A549 (cell line): ENCODE data around the gene FRMD1. TPM values are rescaled to one million over a fixed set of nuclear protein-coding genes. Genes with fewer than 3 reads are reported as not detected.

ENCODE experiments used
- ATAC-seq, 2 experiments: fragments of 200-7000 bp in 1 of 2; fragments of >200 bp in 1 of 2; cut with Nextera tagmentation in 1 of 2; cut with Tn5 transposase in 1 of 2; 3 replicates each; pipeline versions ENCODE4 v1.8.0 to v1.9.1; 2018 to 2020; ENCODE audit warnings: mild to moderate bottlenecking in 1 of 2, moderate library complexity in 1 of 2
- CTCF ChIA-PET: fragments of 300-600 bp; sonication (Branson Sonifier 250); formaldehyde crosslinking; extraction: SDS; loops from one replicate; lab custom pipeline; 2021; ENCODE audit warnings: antibody characterized with exemption, inconsistent platforms; lab: Yijun Ruan, JAX
- POLR2A ChIA-PET: fragments of 350-600 bp; formaldehyde crosslinking; extraction: SDS; loops from one replicate; lab custom pipeline; 2021; ENCODE audit warnings: antibody characterized with exemption, inconsistent platforms; lab: Yijun Ruan, JAX
- DNase-seq, 2 experiments: peaks; one replicate each; pipeline versions ENCODE4 v3.0.0 to v3.0.0-alpha.2; 2011 to 2016; ENCODE audit warnings: low read depth in 1 of 2, low spot score in 1 of 2
- FAIRE-seq: peaks from 2 replicates; lab custom pipeline; 2011; peaks lifted over from hg19 to GRCh38; lab: Jason Lieb, UNC
- H3K27ac ChIP-seq, 2 experiments: fragments of >200 bp; sonication (Bioruptor Twin); formaldehyde crosslinking; 3 replicates each; pipeline ENCODE4 v1.5.1; 2016 to 2017
- H3K4me1 ChIP-seq: fragments of >200 bp; sonication (Bioruptor Twin); formaldehyde crosslinking; 3 replicates; pipeline ENCODE4 v1.6.1; 2016
- H3K4me2 ChIP-seq: fragments of >200 bp; sonication (Bioruptor Twin); formaldehyde crosslinking; 3 replicates; pipeline ENCODE4 v1.6.1; 2016
- H3K4me3 ChIP-seq: fragments of >200 bp; sonication (Bioruptor Twin); formaldehyde crosslinking; 3 replicates; pipeline ENCODE4 v1.5.1; 2016
- H3K9me3 ChIP-seq: fragments of >200 bp; sonication (Bioruptor Twin); formaldehyde crosslinking; 3 replicates; pipeline ENCODE4 v1.6.1; 2016
- CBX2 ChIP-seq: fragments of 200-600 bp; sonication (generic); IDR thresholded peaks from 2 replicates; pipeline ENCODE4 v1.6.1; 2016; ENCODE audit warnings: low read depth, mild to moderate bottlenecking, borderline replicate concordance
- CEBPB ChIP-seq, 2 experiments: fragments of >200 bp in 1 of 2; sonication (Bioruptor Twin) in 1 of 2; formaldehyde crosslinking in 1 of 2; IDR thresholded peaks; 2 replicates each; pipeline ENCODE4 v1.6.1; 2012 to 2016
- CHD2 ChIP-seq: fragments of 150-350 bp; IDR thresholded peaks from 2 replicates; pipeline ENCODE4 v1.6.1; 2014; ENCODE audit warnings: low read length; ENCODE audit not compliant: partially characterized antibody
- CHD4 ChIP-seq: fragments of 200-600 bp; sonication (generic); IDR thresholded peaks from 2 replicates; pipeline ENCODE4 v1.6.1; 2016; ENCODE audit warnings: antibody characterized with exemption, mild to moderate bottlenecking, borderline replicate concordance
- ESRRA ChIP-seq: fragments of 150-350 bp; IDR thresholded peaks from 2 replicates; pipeline ENCODE4 v1.6.1; 2014; ENCODE audit warnings: mild to moderate bottlenecking, low read length, borderline replicate concordance
- FOSL2 ChIP-seq, 2 experiments: fragments of 450-650 bp in 1 of 2; fragments of >200 bp in 1 of 2; sonication (Bioruptor Twin) in 1 of 2; formaldehyde crosslinking; IDR thresholded peaks; 2 replicates each; pipeline versions ENCODE4 v1.5.0 to v1.6.1; 2016 to 2020; ENCODE audit warnings: mild to moderate bottlenecking in 1 of 2, moderate library complexity in 1 of 2
- FOXS1 ChIP-seq: fragments of 250-450 bp; sonication (Bioruptor Pico); IDR thresholded peaks from 2 replicates; pipeline ENCODE4 v1.5.0; 2020; ENCODE audit warnings: mild to moderate bottlenecking, moderate library complexity
- GATA3 ChIP-seq: IDR thresholded peaks from 2 replicates; pipeline ENCODE4 v1.6.1; 2012; ENCODE audit warnings: borderline replicate concordance
- HEYL ChIP-seq: fragments of 250-450 bp; sonication (Bioruptor Pico); IDR thresholded peaks from 2 replicates; pipeline ENCODE4 v1.8.0; 2021; ENCODE audit warnings: mild to moderate bottlenecking, moderate library complexity
- JUN ChIP-seq, 2 experiments: fragments of >200 bp; sonication (Bioruptor Twin); formaldehyde crosslinking; IDR thresholded peaks; 2 replicates in 1 of 2; 3 replicates in 1 of 2; pipeline ENCODE4 v1.6.1; 2016 to 2017
- JUNB ChIP-seq: fragments of >200 bp; sonication (Bioruptor Twin); formaldehyde crosslinking; IDR thresholded peaks from 2 replicates; pipeline ENCODE4 v1.6.1; 2016
- KDM5A ChIP-seq: fragments of 200-600 bp; sonication (generic); IDR thresholded peaks from 2 replicates; pipeline ENCODE4 v1.6.1; 2016; ENCODE audit warnings: antibody characterized with exemption, mild to moderate bottlenecking
- MAFK ChIP-seq: fragments of 450-650 bp; IDR thresholded peaks from 2 replicates; pipeline ENCODE4 v1.6.1; 2014; ENCODE audit not compliant: partially characterized antibody
- MAZ ChIP-seq: fragments of 150-350 bp; IDR thresholded peaks from 2 replicates; pipeline ENCODE4 v1.6.1; 2014; ENCODE audit warnings: antibody characterized with exemption, low read depth, low read length, borderline replicate concordance
- NFE2L2 ChIP-seq: fragments of 150-350 bp; conservative IDR thresholded peaks from 2 replicates; pipeline ENCODE4 v1.6.1; 2014; ENCODE audit warnings: low read length
- NPAS2 ChIP-seq: fragments of 250-450 bp; sonication (Bioruptor Pico); IDR thresholded peaks from 2 replicates; pipeline ENCODE4 v1.8.0; 2022; ENCODE audit warnings: mild to moderate bottlenecking, moderate library complexity, borderline replicate concordance
- NR3C1 ChIP-seq: fragments of >200 bp; sonication (Bioruptor Twin); formaldehyde crosslinking; IDR thresholded peaks from 3 replicates; pipeline ENCODE4 v1.6.1; 2017
- PHF8 ChIP-seq: fragments of 200-600 bp; sonication (generic); IDR thresholded peaks from 2 replicates; pipeline ENCODE4 v1.6.1; 2016; ENCODE audit warnings: low read depth, mild to moderate bottlenecking, antibody characterized with exemption, moderate library complexity, borderline replicate concordance
- POLR2AphosphoS2 ChIP-seq: conservative IDR thresholded peaks from 2 replicates; pipeline ENCODE4 v1.6.1; 2012; ENCODE audit warnings: low read length, improper control_type of control experiment, inconsistent platforms
- RFX5 ChIP-seq: fragments of 450-650 bp; IDR thresholded peaks from 2 replicates; pipeline ENCODE4 v1.7.1; 2014; ENCODE audit warnings: antibody characterized with exemption, mild to moderate bottlenecking, moderate library complexity
- TFCP2L1 ChIP-seq: fragments of 250-450 bp; sonication (Bioruptor Pico); IDR thresholded peaks from 2 replicates; pipeline ENCODE4 v1.5.0; 2021; ENCODE audit warnings: mild to moderate bottlenecking
- ZC3H11A ChIP-seq: fragments of 450-650 bp; IDR thresholded peaks from 2 replicates; pipeline ENCODE4 v1.6.1; 2014; ENCODE audit warnings: antibody characterized with exemption, mild to moderate bottlenecking
- ZFP36 ChIP-seq: fragments of 450-650 bp; IDR thresholded peaks from 2 replicates; pipeline ENCODE4 v1.6.1; 2014; ENCODE audit warnings: borderline replicate concordance; ENCODE audit not compliant: partially characterized antibody
- WGBS: methylation state at CpG from one replicate; pipeline ENCODE4 v1.1.6; 2017; ENCODE audit errors: missing lambda C conversion rate; 5-methylcytosine and 5-hydroxymethylcytosine counted together
- polyA plus RNA-seq, 4 experiments: library from polyadenylated mRNA; depleted of rRNA in 3 of 4; stranded (reverse); fragments of >200 nt; fragmentation: RNase III in 1 of 4; extraction: RNeasy Plus Mini Kit Qiagen cat#74134 plus additional on column Dnase treatment in 1 of 4; gene quantifications; 2 replicates in 3 of 4; 3 replicates in 1 of 4; pipeline ENCODE4 v1.2.3, GENCODE V29; 2011 to 2017
- TF ChIP-seq, protein P1 (sequence below): fragments of >200 bp; sonication (Bioruptor Twin); formaldehyde crosslinking; IDR thresholded peaks from 3 replicates; pipeline ENCODE4 v1.5.1; 2016
- TF ChIP-seq, protein P2 (sequence below): fragments of 450-650 bp; IDR thresholded peaks from 2 replicates; pipeline ENCODE4 v1.6.1; 2014; ENCODE audit warnings: antibody characterized with exemption
- TF ChIP-seq, protein P3 (sequence below): IDR thresholded peaks from 2 replicates; pipeline ENCODE4 v1.6.1; 2012

The FRMD1 gene
- polyA plus RNA-seq, 2 of the 4 experiments (the other 2 are of a cell fraction) = not detected

DNA sequence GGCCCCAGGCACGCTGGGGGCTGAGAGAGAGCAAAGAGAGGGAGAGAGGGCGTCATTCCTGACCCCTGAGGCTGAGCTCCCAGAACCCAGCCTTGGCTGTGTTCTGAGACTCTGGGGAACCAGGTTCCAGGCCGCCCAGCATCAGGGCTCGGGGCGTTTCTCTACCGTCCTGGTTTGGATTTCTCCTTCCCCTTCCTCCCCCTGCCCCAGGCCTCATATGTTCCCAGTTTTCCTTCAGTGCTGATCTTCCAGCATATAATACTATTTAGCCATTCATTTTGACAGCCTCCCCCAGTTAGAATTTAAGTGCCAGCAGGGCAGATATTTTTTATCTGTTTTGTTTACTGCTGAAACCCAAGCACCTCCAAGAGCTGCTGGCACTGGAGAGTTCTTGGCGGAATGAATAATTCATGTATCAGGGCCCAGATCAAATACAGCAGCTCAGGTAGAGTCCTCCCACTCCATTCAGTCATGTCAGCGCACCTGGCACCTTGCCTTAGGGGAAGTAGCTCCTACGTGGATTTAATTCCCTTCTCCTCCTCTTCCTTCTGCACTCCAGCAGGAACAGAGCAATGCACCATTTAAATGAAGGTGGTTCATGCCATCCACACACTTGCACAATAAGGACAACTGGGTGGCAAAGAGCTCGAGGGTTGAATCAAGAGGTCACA, 23.4 kb upstream of the FRMD1 start:
- ATAC-seq (no peak), DNase-seq (no peak), FAIRE-seq (no peak)
- no peaks in the 10 kb centered on the region for H3K4me1 ChIP-seq
- WGBS = 78% methylated on average over 10 of the region's 10 CpGs
- no peak for TF ChIP-seq NFE2L2
- TF ChIP-seq HEYL = no peak
- no peak for TF ChIP-seq CHD2
- TF ChIP-seq ZFP36 = no peak
- TF ChIP-seq JUN (IDR thresholded peaks at IDR 0.05) = no peak
- no peak for TF ChIP-seq MAFK
- no peak for TF ChIP-seq KDM5A
- no peak for TF ChIP-seq JUNB
- TF ChIP-seq, protein P1, sequence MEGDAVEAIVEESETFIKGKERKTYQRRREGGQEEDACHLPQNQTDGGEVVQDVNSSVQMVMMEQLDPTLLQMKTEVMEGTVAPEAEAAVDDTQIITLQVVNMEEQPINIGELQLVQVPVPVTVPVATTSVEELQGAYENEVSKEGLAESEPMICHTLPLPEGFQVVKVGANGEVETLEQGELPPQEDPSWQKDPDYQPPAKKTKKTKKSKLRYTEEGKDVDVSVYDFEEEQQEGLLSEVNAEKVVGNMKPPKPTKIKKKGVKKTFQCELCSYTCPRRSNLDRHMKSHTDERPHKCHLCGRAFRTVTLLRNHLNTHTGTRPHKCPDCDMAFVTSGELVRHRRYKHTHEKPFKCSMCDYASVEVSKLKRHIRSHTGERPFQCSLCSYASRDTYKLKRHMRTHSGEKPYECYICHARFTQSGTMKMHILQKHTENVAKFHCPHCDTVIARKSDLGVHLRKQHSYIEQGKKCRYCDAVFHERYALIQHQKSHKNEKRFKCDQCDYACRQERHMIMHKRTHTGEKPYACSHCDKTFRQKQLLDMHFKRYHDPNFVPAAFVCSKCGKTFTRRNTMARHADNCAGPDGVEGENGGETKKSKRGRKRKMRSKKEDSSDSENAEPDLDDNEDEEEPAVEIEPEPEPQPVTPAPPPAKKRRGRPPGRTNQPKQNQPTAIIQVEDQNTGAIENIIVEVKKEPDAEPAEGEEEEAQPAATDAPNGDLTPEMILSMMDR = no peak
- TF ChIP-seq ZC3H11A = no peak
- no peak for TF ChIP-seq PHF8
- TF ChIP-seq GATA3 = no peak
- TF ChIP-seq NPAS2 (CRISPR knock-in tag) = no peak
- no peak for TF ChIP-seq FOSL2 (IDR thresholded peaks at IDR 0.05)
- no peak for TF ChIP-seq FOSL2 (CRISPR knock-in tag; IDR thresholded peaks at IDR 0.05)
- no peak for TF ChIP-seq CEBPB (IDR thresholded peaks at IDR 0.05)
- no peak for TF ChIP-seq MAZ
- TF ChIP-seq, protein P2, sequence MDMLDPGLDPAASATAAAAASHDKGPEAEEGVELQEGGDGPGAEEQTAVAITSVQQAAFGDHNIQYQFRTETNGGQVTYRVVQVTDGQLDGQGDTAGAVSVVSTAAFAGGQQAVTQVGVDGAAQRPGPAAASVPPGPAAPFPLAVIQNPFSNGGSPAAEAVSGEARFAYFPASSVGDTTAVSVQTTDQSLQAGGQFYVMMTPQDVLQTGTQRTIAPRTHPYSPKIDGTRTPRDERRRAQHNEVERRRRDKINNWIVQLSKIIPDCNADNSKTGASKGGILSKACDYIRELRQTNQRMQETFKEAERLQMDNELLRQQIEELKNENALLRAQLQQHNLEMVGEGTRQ = no peak
- no peak for TF ChIP-seq CBX2
- no peak for TF ChIP-seq TFCP2L1
- CTCF ChIA-PET = no interaction called here
- H3K9me3 ChIP-seq = no peaks in the 10 kb centered on the region
- POLR2A ChIA-PET = no interaction called here
- H3K4me3 ChIP-seq = no peak overlapping the region
- H3K4me2 ChIP-seq = no peak overlapping the region
- H3K27ac ChIP-seq = no peak overlapping the region

DNA sequence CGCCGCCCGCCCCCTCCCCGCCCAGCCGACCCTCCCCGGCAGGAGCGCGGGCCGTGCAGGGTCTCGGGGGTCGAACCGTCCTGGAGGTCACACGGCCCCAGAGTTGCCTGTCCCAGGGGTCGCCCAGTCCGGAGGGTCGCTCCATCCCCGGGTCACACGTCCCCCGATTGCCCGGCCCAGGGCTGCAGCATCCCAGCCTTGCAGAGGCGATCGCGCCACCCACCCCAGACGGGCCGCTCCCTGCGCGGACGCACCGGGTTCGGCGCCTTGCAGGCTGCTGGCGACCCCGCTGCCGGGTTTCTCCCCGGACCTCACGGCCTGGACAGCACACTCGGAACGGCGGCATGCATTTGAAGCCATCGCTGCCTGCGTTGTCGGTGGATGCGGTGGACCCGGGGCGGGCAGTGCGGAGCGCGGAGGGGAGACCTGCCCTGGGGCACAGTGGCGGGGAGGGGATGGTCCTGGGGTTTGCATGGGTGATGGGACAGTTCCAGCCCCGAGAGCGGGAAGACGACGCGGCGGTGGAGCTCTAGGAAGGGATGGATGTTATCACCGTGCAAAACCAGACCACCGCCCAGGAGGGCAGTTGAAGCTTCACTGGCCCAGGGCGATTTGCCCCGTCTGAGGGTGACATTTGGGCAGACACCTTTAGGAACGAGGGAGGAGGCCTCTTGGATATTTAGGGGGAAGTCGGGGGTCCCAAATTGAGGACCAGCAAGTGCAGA, 22.7 kb upstream of the FRMD1 start:
- ChIA-PET POLR2A (no interaction called here), CTCF (no interaction called here)
- no peak overlapping the region for H3K4me2 ChIP-seq
- 89% methylated on average over 13 of the region's 61 CpGs for WGBS
- H3K4me3 ChIP-seq = no peak overlapping the region
- TF ChIP-seq, protein P3, sequence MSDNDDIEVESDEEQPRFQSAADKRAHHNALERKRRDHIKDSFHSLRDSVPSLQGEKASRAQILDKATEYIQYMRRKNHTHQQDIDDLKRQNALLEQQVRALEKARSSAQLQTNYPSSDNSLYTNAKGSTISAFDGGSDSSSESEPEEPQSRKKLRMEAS = no peak
- no peak for TF ChIP-seq MAZ
- no peak for TF ChIP-seq RFX5
- no peak for TF ChIP-seq CBX2
- TF ChIP-seq NFE2L2 = no peak
- no peak for TF ChIP-seq FOSL2 (IDR thresholded peaks at IDR 0.05)
- TF ChIP-seq FOSL2 (CRISPR knock-in tag; IDR thresholded peaks at IDR 0.05) = no peak
- no peak for TF ChIP-seq FOXS1
- no peak for TF ChIP-seq ZC3H11A
- no peak for TF ChIP-seq ESRRA
- TF ChIP-seq NR3C1 = no peak
- TF ChIP-seq CHD4 = no peak
- TF ChIP-seq KDM5A = no peak
- no peak for TF ChIP-seq POLR2AphosphoS2
- TF ChIP-seq GATA3 = no peak
- ATAC-seq (no peak), DNase-seq (no peak), FAIRE-seq (no peak)
- no peak overlapping the region for H3K27ac ChIP-seq
- H3K9me3 ChIP-seq = no peaks in the 10 kb centered on the region
- no peaks in the 10 kb centered on the region for H3K4me1 ChIP-seq
